HepG2 (cell line): ENCODE measurements around the gene ARHGEF10L.

Experiments
- E2F2 ChIP-seq: sonication (generic); formaldehyde crosslinking; IDR thresholded peaks from 2 replicates; pipeline ENCODE4 v1.4.0; 2020; ENCODE audit warnings: missing genetic modification reagents, borderline replicate concordance
- ELF4 ChIP-seq: sonication (generic); formaldehyde crosslinking; IDR thresholded peaks from 2 replicates; pipeline ENCODE4 v1.5.0; 2020; ENCODE audit warnings: missing genetic modification reagents, mild to moderate bottlenecking, moderate library complexity, borderline replicate concordance
- ZC3H4 ChIP-seq: sonication (generic); formaldehyde crosslinking; IDR thresholded peaks from 2 replicates; pipeline ENCODE4 v1.4.0; 2020; ENCODE audit warnings: missing genetic modification reagents, borderline replicate concordance
- TF ChIP-seq, protein P1 (sequence below): sonication (generic); formaldehyde crosslinking; IDR thresholded peaks from 2 replicates; pipeline ENCODE4 v1.5.1; 2020; ENCODE audit warnings: missing genetic modification reagents, mild to moderate bottlenecking, borderline replicate concordance
- TF ChIP-seq, protein P2 (sequence below), 2 experiments: IDR thresholded peaks; 2 replicates each; pipeline ENCODE4 v1.6.1; 2011 to 2012; ENCODE audit warnings: low read length in 2 of 2, borderline replicate concordance in 1 of 2, low read depth in 1 of 2, mild to moderate bottlenecking in 1 of 2, moderate library complexity in 1 of 2

- TF ChIP-seq, protein P1, sequence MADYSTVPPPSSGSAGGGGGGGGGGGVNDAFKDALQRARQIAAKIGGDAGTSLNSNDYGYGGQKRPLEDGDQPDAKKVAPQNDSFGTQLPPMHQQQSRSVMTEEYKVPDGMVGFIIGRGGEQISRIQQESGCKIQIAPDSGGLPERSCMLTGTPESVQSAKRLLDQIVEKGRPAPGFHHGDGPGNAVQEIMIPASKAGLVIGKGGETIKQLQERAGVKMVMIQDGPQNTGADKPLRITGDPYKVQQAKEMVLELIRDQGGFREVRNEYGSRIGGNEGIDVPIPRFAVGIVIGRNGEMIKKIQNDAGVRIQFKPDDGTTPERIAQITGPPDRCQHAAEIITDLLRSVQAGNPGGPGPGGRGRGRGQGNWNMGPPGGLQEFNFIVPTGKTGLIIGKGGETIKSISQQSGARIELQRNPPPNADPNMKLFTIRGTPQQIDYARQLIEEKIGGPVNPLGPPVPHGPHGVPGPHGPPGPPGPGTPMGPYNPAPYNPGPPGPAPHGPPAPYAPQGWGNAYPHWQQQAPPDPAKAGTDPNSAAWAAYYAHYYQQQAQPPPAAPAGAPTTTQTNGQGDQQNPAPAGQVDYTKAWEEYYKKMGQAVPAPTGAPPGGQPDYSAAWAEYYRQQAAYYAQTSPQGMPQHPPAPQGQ: no peak
- TF ChIP-seq ELF4 (CRISPR knock-in tag): no peak
- TF ChIP-seq, protein P2, sequence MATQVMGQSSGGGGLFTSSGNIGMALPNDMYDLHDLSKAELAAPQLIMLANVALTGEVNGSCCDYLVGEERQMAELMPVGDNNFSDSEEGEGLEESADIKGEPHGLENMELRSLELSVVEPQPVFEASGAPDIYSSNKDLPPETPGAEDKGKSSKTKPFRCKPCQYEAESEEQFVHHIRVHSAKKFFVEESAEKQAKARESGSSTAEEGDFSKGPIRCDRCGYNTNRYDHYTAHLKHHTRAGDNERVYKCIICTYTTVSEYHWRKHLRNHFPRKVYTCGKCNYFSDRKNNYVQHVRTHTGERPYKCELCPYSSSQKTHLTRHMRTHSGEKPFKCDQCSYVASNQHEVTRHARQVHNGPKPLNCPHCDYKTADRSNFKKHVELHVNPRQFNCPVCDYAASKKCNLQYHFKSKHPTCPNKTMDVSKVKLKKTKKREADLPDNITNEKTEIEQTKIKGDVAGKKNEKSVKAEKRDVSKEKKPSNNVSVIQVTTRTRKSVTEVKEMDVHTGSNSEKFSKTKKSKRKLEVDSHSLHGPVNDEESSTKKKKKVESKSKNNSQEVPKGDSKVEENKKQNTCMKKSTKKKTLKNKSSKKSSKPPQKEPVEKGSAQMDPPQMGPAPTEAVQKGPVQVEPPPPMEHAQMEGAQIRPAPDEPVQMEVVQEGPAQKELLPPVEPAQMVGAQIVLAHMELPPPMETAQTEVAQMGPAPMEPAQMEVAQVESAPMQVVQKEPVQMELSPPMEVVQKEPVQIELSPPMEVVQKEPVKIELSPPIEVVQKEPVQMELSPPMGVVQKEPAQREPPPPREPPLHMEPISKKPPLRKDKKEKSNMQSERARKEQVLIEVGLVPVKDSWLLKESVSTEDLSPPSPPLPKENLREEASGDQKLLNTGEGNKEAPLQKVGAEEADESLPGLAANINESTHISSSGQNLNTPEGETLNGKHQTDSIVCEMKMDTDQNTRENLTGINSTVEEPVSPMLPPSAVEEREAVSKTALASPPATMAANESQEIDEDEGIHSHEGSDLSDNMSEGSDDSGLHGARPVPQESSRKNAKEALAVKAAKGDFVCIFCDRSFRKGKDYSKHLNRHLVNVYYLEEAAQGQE (IDR thresholded peaks at IDR 0.05; ENCODE audit: borderline replicate concordance in 1 of 2, low read depth in 1 of 2, low read length in 2 of 2): no peak
- no peak for TF ChIP-seq ZC3H4
- TF ChIP-seq E2F2 (CRISPR knock-in tag): no peak
These were observed 71.2 kb downstream of the ARHGEF10L start for GRCh38 chr1:17610713-17611112.
